Breast epithelium (tissue), 4 donors: Measurements from ENCODE around the gene TEX22. TPM values are rescaled to one million over a fixed set of nuclear protein-coding genes. Genes with fewer than 3 reads are reported as not detected.

ENCODE experiments used
- DNase-seq, 2 donors: peaks; one replicate each; pipeline ENCODE4 v3.0.0-alpha.2; 2019; ENCODE audit warnings: low spot score in 2 of 2
- H3K27ac ChIP-seq, 2 donors: fragments of 200-600 bp; sonication (generic) in 1 of 2; one replicate each; pipeline ENCODE4 v1.5.1; 2016 to 2019; ENCODE audit warnings: mild to moderate bottlenecking in 1 of 2
- H3K27me3 ChIP-seq, 2 donors: fragments of 200-600 bp; sonication (generic) in 1 of 2; one replicate each; pipeline versions ENCODE4 v1.5.1 to v1.6.0; 2017 to 2019; ENCODE audit warnings: control low read depth in 1 of 2, mild to moderate bottlenecking in 1 of 2
- H3K36me3 ChIP-seq: fragments of 200-600 bp; one replicate; pipeline ENCODE4 v1.5.1; 2019
- H3K4me1 ChIP-seq, 2 donors: fragments of 200-600 bp; sonication (generic); one replicate each; pipeline ENCODE4 v1.5.1; 2016 to 2019; ENCODE audit warnings: control low read depth in 1 of 2
- H3K4me3 ChIP-seq, 3 donors: fragments of 200-600 bp; sonication (generic); 1 replicate in 2 of 3; 2 replicates in 1 of 3; pipeline ENCODE4 v1.5.1; 2016 to 2019; ENCODE audit warnings: mild to moderate bottlenecking in 3 of 3, moderate library complexity in 2 of 3
- H3K9me3 ChIP-seq, 2 donors: fragments of 200-600 bp; sonication (generic) in 1 of 2; one replicate each; pipeline ENCODE4 v1.5.1; 2016 to 2019; ENCODE audit warnings: control low read depth in 1 of 2
- POLR2A ChIP-seq: fragments of 450-650 bp; IDR thresholded peaks from one replicate; pipeline ENCODE4 v1.6.1; 2016; ENCODE audit warnings: antibody characterized with exemption, mild to moderate bottlenecking, moderate library complexity
- POLR2AphosphoS5 ChIP-seq, 3 donors: sonication (generic); formaldehyde crosslinking; IDR thresholded peaks; one replicate each; pipeline ENCODE4 v1.6.1; 2017; ENCODE audit warnings: antibody characterized with exemption in 3 of 3
- intact Hi-C: fragments of 100-400 bp; cut with DNase I; formaldehyde crosslinking; loops from one replicate; pipeline ENCODE4 v1.15.1; 2023; ENCODE audit warnings: low total_unique reads
- total RNA-seq, 3 donors: library from RNA; depleted of rRNA; stranded (reverse); fragments of >200 nt; gene quantifications; one replicate each; pipeline ENCODE4 v1.1.0, GENCODE V29; 2016
- TF ChIP-seq, protein P1 (sequence below), 3 donors: fragments of 450-650 bp; IDR thresholded peaks; one replicate each; pipeline ENCODE4 v1.5.1; 2016 to 2017; ENCODE audit warnings: antibody characterized with exemption in 3 of 3, mild to moderate bottlenecking in 3 of 3, moderate library complexity in 3 of 3

TEX22 gene
- total RNA-seq, 3 donors from 2014 or later = 0.33 to 0.64 (median 0.59) TPM

DNA sequence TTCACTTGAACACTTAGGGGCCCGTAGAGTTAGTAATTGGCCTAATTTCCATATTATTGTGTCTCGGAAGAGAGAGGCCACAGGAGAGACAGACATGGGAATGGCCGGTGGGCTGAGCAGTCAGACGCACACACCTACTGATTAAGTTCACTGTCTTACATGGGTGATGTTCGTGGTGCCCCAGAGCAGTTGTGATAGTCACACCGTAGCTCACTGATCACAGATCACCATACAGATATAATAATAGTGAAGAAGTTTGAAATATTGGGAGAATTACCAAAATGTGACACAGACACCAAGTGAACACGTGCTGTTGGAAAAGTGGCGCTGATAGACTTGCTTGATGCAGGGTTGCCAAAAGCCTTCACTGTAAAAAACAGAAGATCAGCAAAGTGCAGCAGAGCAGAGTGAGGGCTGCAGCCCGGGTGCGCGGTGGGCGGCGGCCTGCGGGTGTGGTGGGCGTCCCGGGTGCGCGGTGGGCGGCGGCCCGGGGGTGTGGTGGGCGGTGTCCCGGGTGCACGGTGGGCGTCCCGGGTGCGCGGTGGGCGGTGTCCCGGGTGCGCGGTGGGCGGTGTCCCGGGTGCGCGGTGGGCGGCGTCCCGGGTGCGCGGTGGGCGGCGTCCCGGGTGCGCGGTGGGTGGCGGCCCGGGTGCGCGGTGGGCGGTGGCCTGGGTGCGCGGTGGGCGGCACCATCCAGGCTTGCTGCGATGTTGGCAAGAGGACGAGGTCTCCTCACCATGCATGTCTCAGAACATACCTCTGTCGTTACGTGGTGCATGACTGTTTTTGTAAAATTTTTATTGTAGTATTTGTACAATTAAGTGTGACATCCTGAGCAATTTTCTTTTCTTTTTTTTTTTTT lies 34.3 kb upstream of the TEX22 start:
- H3K27ac ChIP-seq = no peak overlapping the region
- TF ChIP-seq, protein P1, sequence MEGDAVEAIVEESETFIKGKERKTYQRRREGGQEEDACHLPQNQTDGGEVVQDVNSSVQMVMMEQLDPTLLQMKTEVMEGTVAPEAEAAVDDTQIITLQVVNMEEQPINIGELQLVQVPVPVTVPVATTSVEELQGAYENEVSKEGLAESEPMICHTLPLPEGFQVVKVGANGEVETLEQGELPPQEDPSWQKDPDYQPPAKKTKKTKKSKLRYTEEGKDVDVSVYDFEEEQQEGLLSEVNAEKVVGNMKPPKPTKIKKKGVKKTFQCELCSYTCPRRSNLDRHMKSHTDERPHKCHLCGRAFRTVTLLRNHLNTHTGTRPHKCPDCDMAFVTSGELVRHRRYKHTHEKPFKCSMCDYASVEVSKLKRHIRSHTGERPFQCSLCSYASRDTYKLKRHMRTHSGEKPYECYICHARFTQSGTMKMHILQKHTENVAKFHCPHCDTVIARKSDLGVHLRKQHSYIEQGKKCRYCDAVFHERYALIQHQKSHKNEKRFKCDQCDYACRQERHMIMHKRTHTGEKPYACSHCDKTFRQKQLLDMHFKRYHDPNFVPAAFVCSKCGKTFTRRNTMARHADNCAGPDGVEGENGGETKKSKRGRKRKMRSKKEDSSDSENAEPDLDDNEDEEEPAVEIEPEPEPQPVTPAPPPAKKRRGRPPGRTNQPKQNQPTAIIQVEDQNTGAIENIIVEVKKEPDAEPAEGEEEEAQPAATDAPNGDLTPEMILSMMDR (IDR thresholded peaks at IDR 0.05) = no peak
- no peaks in the 10 kb centered on the region for H3K27me3 ChIP-seq
- H3K4me1 ChIP-seq = no peaks in the 10 kb centered on the region
- intact Hi-C loops = no loop called here
- H3K36me3 ChIP-seq = no peaks in the 10 kb centered on the region
- no peak for DNase-seq
- H3K4me3 ChIP-seq = peak overlapping the region in 2 of 3 donors; percentile 36 to 64
- H3K9me3 ChIP-seq = no peaks in the 10 kb centered on the region

DNA sequence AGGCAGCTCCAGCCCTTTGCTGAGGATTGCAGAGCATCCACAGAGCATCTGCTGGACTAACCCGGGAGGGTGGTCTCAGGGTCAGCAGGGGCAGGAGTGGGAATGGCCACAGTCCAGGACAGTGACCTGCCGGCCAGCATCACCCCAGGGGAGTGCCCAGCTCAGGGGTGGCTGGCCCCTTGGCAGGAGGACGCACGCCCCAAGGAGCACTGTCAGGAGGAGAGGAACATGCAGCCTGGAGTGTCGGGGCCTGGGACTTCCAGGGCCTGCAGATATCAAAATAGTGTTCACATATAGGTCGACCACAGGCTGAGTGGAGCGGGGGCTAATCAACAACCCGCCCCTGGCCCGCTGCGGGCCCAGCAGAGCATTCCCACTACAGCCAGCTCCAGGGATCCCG lies 33.2 kb upstream of the TEX22 start:
- Histone ChIP-seq H3K4me1 (no peaks in the 10 kb centered on the region), H3K27ac (no peak overlapping the region), H3K36me3 (no peaks in the 10 kb centered on the region), H3K9me3 (no peaks in the 10 kb centered on the region), H3K4me3 (no peak overlapping the region), H3K27me3 (no peaks in the 10 kb centered on the region)
- TF ChIP-seq POLR2A = no peak
- TF ChIP-seq POLR2AphosphoS5 (IDR thresholded peaks at IDR 0.05) = no peak
- TF ChIP-seq, protein P1 (IDR thresholded peaks at IDR 0.05) = no peak
- DNase-seq = no peak
- intact Hi-C loops = no loop called here

DNA sequence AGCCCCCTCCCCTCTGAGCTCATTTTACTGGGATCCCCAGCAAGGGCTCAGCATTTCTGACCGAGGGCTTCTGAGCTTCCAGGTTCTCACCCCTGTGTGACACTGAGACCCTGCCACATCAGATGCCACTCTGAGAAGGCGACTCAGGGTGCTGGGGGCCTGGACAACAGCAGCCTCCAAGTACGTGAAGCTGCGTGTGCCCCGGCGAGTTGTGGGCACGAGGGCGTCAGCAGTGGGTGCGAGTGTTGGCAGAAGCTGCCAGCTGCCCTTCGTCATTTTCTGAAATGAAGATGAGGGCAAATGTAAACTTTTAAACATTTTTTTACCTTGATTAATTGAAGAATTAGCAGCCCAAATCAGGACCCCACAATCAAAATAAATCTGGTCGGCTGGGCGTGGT lies 32.7 kb upstream of the TEX22 start:
- no peaks in the 10 kb centered on the region for H3K4me1 ChIP-seq
- intact Hi-C loops = no loop called here
- DNase-seq = no peak
- no peaks in the 10 kb centered on the region for H3K9me3 ChIP-seq
- H3K4me3 ChIP-seq = no peak overlapping the region
- no peak overlapping the region for H3K27ac ChIP-seq
- H3K27me3 ChIP-seq = no peaks in the 10 kb centered on the region
- no peak for TF ChIP-seq POLR2AphosphoS5 (IDR thresholded peaks at IDR 0.05)
- TF ChIP-seq, protein P1 (IDR thresholded peaks at IDR 0.05) = no peak
- no peak for TF ChIP-seq POLR2A
- no peaks in the 10 kb centered on the region for H3K36me3 ChIP-seq

DNA sequence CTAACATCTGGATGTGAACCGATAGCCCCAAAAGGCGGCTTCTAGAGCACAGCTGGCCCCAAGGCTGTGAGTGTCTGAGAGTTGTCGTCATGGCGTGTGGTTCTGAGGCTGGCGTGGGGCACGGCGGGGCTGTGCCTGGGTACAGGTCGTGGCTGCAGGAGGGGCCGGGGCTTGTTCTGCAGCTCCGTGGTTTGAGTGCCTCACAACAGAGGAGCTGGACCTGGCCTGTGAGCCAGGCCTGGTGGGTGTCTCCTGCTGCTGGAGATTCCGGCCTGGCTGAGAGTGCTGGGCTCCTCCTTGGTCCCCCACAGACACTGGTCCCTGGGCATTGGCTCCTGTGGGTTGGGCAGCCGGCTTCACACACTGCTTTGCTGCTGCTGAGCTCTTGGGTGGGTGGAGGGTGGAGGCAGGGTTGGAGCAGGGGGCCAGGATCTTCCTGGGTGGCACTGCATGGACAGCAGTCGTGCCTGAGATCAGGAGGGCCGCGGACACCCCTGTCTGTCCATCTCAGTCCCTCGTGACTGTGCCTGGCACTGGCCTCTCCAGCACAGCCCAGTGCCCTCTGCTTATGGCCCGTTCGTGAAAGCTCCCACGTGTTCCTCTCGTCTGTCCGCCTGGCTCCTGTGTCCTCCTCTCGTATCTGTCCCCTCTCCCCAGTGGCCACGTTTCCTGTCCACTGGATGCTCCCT lies 31.8 kb upstream of the TEX22 start:
- Histone ChIP-seq H3K36me3 (no peaks in the 10 kb centered on the region), H3K4me3 (no peak overlapping the region), H3K27me3 (no peaks in the 10 kb centered on the region), H3K9me3 (no peaks in the 10 kb centered on the region), H3K4me1 (no peaks in the 10 kb centered on the region), H3K27ac (no peak overlapping the region)
- intact Hi-C loops = no loop called here
- TF ChIP-seq, protein P1 (IDR thresholded peaks at IDR 0.05) = no peak
- TF ChIP-seq POLR2A = no peak
- no peak for TF ChIP-seq POLR2AphosphoS5 (IDR thresholded peaks at IDR 0.05)
- no peak for DNase-seq
